ENCODE results near the gene ZNF444. TPM values are rescaled to one million over a fixed set of nuclear protein-coding genes. Genes with fewer than 3 reads are reported as not detected.
"Not testable (repeated sequence)": the region's sequence is repeated elsewhere in the genome, so short reads cannot be mapped to it uniquely, and the experiment has no call there.

Gene ZNF444
- total RNA-seq, 1 donor from 2014 or later: 32.5 TPM

GRCh38 chr19:56138069-56138468 lies 3.0 kb upstream of the ZNF444 start:
- ATAC-seq: no peak

GRCh38 chr19:56139847-56140582 lies 1.1 kb upstream of the ZNF444 start:
- intact Hi-C loops (cut with DNase I): no loop called here
- DNase-seq (ENCODE audit: low spot score) (no peak), ATAC-seq (no peak)

More at GRCh38 chr19:56138069-56138468, 3.0 kb upstream of the ZNF444 start:
- intact Hi-C loops (cut with DNase I): no loop called here
- DNase-seq (ENCODE audit: low spot score): no peak

GRCh38 chr19:56141417-56141993 lies 418 bp downstream of the ZNF444 start:
- DNase-seq (ENCODE audit: low spot score) (peak; percentile 69), ATAC-seq (no peak)
- intact Hi-C loops (cut with DNase I): no loop called here

GRCh38 chr19:56142087-56142787 lies 1.1 kb downstream of the ZNF444 start:
- intact Hi-C loops (cut with DNase I): no loop called here
- ATAC-seq (no peak), DNase-seq (ENCODE audit: low spot score) (no peak)

- intact Hi-C loops (cut with DNase I): no loop called here
- DNase-seq (ENCODE audit: low spot score): no peak
- ATAC-seq: no peak
Measured at GRCh38 chr19:56142897-56143434, 1.9 kb downstream of the ZNF444 start.

- DNase-seq (ENCODE audit: low spot score) (no peak), ATAC-seq (no peak)
- intact Hi-C loops (cut with DNase I): no loop called here
Measured at GRCh38 chr19:56144376-56144775, 3.3 kb downstream of the ZNF444 start.

- ATAC-seq: no peak
- DNase-seq (ENCODE audit: low spot score): no peak
- intact Hi-C loops (cut with DNase I): no loop called here
Measured at GRCh38 chr19:56144831-56145230, 3.7 kb downstream of the ZNF444 start.

GRCh38 chr19:56145698-56146097 lies 4.6 kb downstream of the ZNF444 start:
- no peak for DNase-seq (ENCODE audit: low spot score)
- intact Hi-C loops (cut with DNase I): no loop called here
- no peak for ATAC-seq

- DNase-seq (ENCODE audit: low spot score) (no peak), ATAC-seq (no peak)
- intact Hi-C loops (cut with DNase I): no loop called here
Measured at GRCh38 chr19:56146904-56147303, 5.8 kb downstream of the ZNF444 start.

- no peak for DNase-seq (ENCODE audit: low spot score)
- no peak for ATAC-seq
- intact Hi-C loops (cut with DNase I): no loop called here
Measured at GRCh38 chr19:56147307-56147706, 6.2 kb downstream of the ZNF444 start.

- DNase-seq (ENCODE audit: low spot score): no peak
- intact Hi-C loops (cut with DNase I): no loop called here
- no peak for ATAC-seq
Measured at GRCh38 chr19:56148096-56148495, 7.0 kb downstream of the ZNF444 start.

- ATAC-seq; DNase-seq (ENCODE audit: low spot score); intact Hi-C loops (cut with DNase I): not testable (repeated sequence)
Measured at GRCh38 chr19:56148955-56149655, 8.0 kb downstream of the ZNF444 start.

GRCh38 chr19:56149656-56150038 lies 8.6 kb downstream of the ZNF444 start:
- ATAC-seq (no peak), DNase-seq (ENCODE audit: low spot score) (no peak)
- intact Hi-C loops (cut with DNase I): no loop called here

- intact Hi-C loops (cut with DNase I): no loop called here
- no peak for ATAC-seq
- DNase-seq (ENCODE audit: low spot score): no peak
Measured at GRCh38 chr19:56150358-56150757, 9.3 kb downstream of the ZNF444 start.

- ATAC-seq (no peak), DNase-seq (ENCODE audit: low spot score) (no peak)
- intact Hi-C loops (cut with DNase I): no loop called here
Measured at GRCh38 chr19:56152644-56153043, 11.6 kb downstream of the ZNF444 start.

- intact Hi-C loops (cut with DNase I): no loop called here
- DNase-seq (ENCODE audit: low spot score) (no peak), ATAC-seq (no peak)
Measured at GRCh38 chr19:56153507-56153906, 12.4 kb downstream of the ZNF444 start.

- no peak for DNase-seq (ENCODE audit: low spot score)
- ATAC-seq: peak; percentile 24
- intact Hi-C loops (cut with DNase I): no loop called here
Measured at GRCh38 chr19:56155124-56155687, 14.1 kb downstream of the ZNF444 start.

- intact Hi-C loops (cut with DNase I): no loop called here
- no peak for DNase-seq (ENCODE audit: low spot score)
- no peak for ATAC-seq
Measured at GRCh38 chr19:56156768-56157167, 15.7 kb downstream of the ZNF444 start.

- intact Hi-C loops (cut with DNase I): no loop called here
Measured at GRCh38 chr19:56158170-56158757, 17.2 kb downstream of the ZNF444 start.

More at GRCh38 chr19:56158170-56158757, 17.2 kb downstream of the ZNF444 start:
- DNase-seq (ENCODE audit: low spot score) (no peak), ATAC-seq (no peak)
